NAMALWA (cell line): ENCODE results near the gene SUDS3.

Experiments
- DNase-seq: peaks from one replicate; pipeline ENCODE4 v3.0.0-alpha.2; 2015; ENCODE audit warnings: low spot score

Gene SUDS3

DNA sequence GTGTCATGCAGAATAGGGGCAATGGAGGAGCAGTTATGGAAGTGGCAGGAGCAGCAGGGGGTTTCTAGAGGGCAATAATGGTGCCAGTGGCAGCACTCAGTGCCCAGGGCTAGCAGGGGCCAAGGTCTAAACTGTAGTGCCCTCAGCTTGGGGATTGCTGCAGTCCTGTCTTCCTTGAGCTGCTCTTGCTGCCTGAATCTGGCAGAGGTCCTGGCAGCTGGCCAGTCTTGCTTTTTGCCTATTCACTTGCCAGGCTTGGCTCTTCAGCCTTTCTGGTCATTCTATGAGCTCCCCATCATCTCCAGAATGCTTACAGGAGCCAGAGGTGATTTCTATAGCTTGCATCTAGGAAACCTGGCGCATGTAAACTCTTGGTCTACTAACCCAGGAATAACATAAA, 72.0 kb downstream of the SUDS3 start:
- no peak for DNase-seq

DNA sequence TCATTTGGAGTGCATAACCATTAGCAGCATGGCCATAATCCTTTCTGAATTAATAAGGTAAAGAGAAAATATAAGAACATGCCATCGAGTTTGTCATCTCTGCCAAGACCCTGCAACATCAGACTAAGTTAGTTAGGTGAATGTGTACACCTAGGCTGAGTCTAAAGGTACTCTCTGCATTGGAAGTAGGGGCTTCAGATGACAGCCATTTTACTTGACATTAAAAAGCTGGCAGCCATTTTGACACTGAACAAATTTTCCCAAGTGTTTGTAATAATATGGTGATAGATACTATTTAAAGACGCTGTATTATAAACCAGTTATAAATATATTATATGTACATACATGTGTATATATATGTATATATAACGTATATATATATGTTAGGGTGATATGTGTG, 79.0 kb downstream of the SUDS3 start:
- DNase-seq = no peak

DNA sequence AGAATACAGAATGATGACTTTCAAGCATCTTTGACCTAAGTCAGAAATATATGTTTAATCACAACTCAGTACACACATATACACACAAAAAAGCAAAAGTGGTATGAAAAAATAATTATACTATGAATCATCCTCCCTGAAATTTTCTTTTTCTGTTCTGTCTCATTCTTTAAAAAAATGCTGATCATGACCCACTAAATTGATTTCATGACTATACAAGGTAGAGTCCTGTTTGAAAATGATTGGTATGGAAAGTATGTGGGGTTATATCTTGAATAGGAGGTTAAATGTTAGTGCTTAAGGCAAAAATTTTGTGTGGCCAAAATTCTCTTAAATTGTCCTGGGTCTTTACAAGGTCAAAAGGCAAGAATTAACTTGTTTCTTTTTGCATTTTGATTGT, 80.4 kb downstream of the SUDS3 start:
- no peak for DNase-seq

DNA sequence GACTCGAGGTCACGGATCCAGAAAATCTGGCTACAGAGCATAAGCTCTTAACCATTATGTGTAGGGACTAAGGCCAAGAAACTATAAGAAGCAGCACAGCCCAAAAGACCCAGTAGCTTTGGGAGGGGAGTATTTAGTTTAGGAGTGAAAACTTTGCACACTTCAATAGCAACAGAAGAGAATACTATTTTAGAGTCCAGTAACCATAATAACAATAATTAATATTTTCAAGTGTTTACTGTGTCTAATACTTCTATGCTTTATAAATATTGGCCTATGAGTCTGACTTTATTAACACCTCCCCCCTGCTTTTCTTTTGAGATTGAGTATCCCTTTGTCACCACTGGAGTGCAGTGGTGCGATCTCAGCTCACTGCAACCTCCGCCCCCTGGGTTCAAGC, 82.8 kb downstream of the SUDS3 start:
- no peak for DNase-seq

DNA sequence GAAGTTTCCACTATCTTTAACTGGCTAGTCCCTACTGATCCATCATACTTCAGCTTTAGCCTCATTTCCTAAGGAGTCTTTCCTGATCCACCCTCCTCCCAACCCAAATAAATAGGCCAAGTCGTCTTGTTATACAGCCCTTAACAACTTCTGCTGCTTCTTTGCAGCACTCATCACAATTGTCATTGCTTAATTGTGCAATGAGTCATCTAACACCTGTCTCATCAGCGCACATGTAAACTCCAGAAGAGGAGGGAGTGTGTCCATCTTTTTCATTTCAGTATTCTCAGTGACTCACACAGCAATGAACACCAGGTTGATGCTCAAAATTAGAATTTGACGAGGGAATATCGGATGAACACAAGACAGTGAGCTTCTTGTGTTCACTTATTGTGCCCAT, 87.3 kb downstream of the SUDS3 start:
- DNase-seq = no peak

DNA sequence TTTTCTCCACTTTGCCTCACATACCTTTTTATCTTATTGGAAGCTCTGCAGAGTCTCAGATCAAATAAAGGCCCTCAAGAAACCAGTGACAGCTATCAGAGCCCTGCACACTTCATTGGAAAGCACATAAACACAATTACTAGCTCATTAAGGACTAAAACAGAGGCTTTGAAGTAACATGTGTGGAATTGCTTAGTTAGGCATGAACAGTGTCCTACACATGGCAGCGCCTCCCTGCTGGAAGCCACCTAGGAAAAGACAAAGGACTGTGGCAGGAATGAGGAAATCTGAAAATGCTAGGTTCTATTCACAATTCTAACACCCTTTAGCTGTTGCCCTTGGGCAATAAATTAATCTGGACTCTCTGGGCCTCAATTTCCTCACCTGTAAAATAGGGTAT, 89.4 kb downstream of the SUDS3 start:
- DNase-seq = no peak
